Measurements from ENCODE around the gene ADGRB2. TPM values are rescaled to one million over a fixed set of nuclear protein-coding genes. Genes with fewer than 3 reads are reported as not detected.

The ADGRB2 gene
- total RNA-seq, 1 experiment from 2014 or later: 34.8 TPM

GRCh38 chr1:31753707-31754349 is 10.3 kb downstream of the ADGRB2 start:
- ChIA-PET POLR2A (interaction anchor here (0.5 to 0.7 kb wide), 3 partner anchors 52 to 427 kb away, joined by 3 to 8 read pairs (median 6); no protein-coding TSS in a partner anchor), CTCF (interaction anchor here (0.8 kb wide), 1 partner anchor 35 kb away, joined by 5 read pairs; no protein-coding TSS in a partner anchor)
- TF ChIP-seq CTCF (IDR thresholded peaks at IDR 0.05): no peak
- no peak for TF ChIP-seq TCF7L2 (IDR thresholded peaks at IDR 0.05; ENCODE audit: low read depth, low read length)
- TF ChIP-seq REST (IDR thresholded peaks at IDR 0.05; ENCODE audit: insufficient read depth in 1 of 2, low read depth in 2 of 2, low read length in 1 of 2): no peak
- no peak for TF ChIP-seq SIN3A (IDR thresholded peaks at IDR 0.05; ENCODE audit: borderline replicate concordance, insufficient read depth, low read depth, low read length)
- no peak for TF ChIP-seq POLR2AphosphoS5 (IDR thresholded peaks at IDR 0.05; ENCODE audit: low read depth, low read length)
- Histone ChIP-seq H3K4me1 (ENCODE audit: control insufficient read depth, insufficient read depth, low read length) (peaks cover 24% of the 10 kb centered on the region), H3K27me3 (ENCODE audit: control insufficient read depth, insufficient read depth, low read length) (no peaks in the 10 kb centered on the region), H3K27ac (ENCODE audit: low read length) (no peak overlapping the region), H3K9me3 (ENCODE audit: control insufficient read depth, insufficient read depth, low read depth, low read length) (no peaks in the 10 kb centered on the region), H3K4me3 (ENCODE audit: low read depth in 2 of 2, low read length in 2 of 2) (no peak overlapping the region), H3K36me3 (ENCODE audit: control insufficient read depth, insufficient read depth, low read length) (no peaks in the 10 kb centered on the region)
- no peak for DNase-seq (ENCODE audit: low read depth, low spot score)
- no peak for ATAC-seq
- intact Hi-C loops (cut with micrococcal nuclease; ENCODE audit: unreplicated experiment): no loop called here
- no TSS peak for BruUV-seq (replicated peaks)
- in situ Hi-C loops (cut with HindIII; ENCODE audit: low pct_unique_long_range_greater_than_20kb, low sequenced_read_pairs): no loop called here

- CTCF ChIA-PET: no interaction called here
Observed at GRCh38 chr1:31752952-31753475, 11.1 kb downstream of the ADGRB2 start.

More at GRCh38 chr1:31752952-31753475, 11.1 kb downstream of the ADGRB2 start:
- Histone ChIP-seq H3K27me3 (ENCODE audit: control insufficient read depth, insufficient read depth, low read length) (no peaks in the 10 kb centered on the region), H3K36me3 (ENCODE audit: control insufficient read depth, insufficient read depth, low read length) (no peaks in the 10 kb centered on the region), H3K4me3 (ENCODE audit: low read depth in 2 of 2, low read length in 2 of 2) (no peak overlapping the region), H3K9me3 (ENCODE audit: control insufficient read depth, insufficient read depth, low read depth, low read length) (no peaks in the 10 kb centered on the region), H3K4me1 (ENCODE audit: control insufficient read depth, insufficient read depth, low read length) (peaks cover 30% of the 10 kb centered on the region), H3K27ac (ENCODE audit: low read length) (no peak overlapping the region)
- POLR2A ChIA-PET: no interaction called here
- ATAC-seq (no peak), DNase-seq (ENCODE audit: low read depth, low spot score) (no peak)
- TF ChIP-seq SIN3A (IDR thresholded peaks at IDR 0.05; ENCODE audit: borderline replicate concordance, insufficient read depth, low read depth, low read length) (no peak), CTCF (IDR thresholded peaks at IDR 0.05) (no peak), REST (IDR thresholded peaks at IDR 0.05; ENCODE audit: insufficient read depth in 1 of 2, low read depth in 2 of 2, low read length in 1 of 2) (no peak), POLR2AphosphoS5 (IDR thresholded peaks at IDR 0.05; ENCODE audit: low read depth, low read length) (no peak), TCF7L2 (IDR thresholded peaks at IDR 0.05; ENCODE audit: low read depth, low read length) (no peak)
- BruUV-seq (replicated peaks): no TSS peak
- in situ Hi-C loops (cut with HindIII; ENCODE audit: low pct_unique_long_range_greater_than_20kb, low sequenced_read_pairs) (no loop called here), intact Hi-C loops (cut with micrococcal nuclease; ENCODE audit: unreplicated experiment) (no loop called here)
